H9 (cell line): ENCODE measurements around the gene MICA. TPM values are rescaled to one million over a fixed set of nuclear protein-coding genes. Genes with fewer than 3 reads are reported as not detected.

Experiments
- DNase-seq: peaks from one replicate; pipeline ENCODE4 v3.0.0-alpha.2; 2017
- H2AFZ ChIP-seq: one replicate; pipeline ENCODE4 v1.6.1; 2013; ENCODE audit warnings: mild to moderate bottlenecking, low read length, control low read depth, moderate library complexity
- H2AK5ac ChIP-seq: 2 replicates; pipeline ENCODE4 v1.6.1; 2013; ENCODE audit warnings: low read length, control low read depth, mixed read lengths; ENCODE audit not compliant: insufficient read length
- H2BK120ac ChIP-seq: one replicate; pipeline ENCODE4 v1.6.1; 2013; ENCODE audit warnings: low read depth, mild to moderate bottlenecking, low read length, control low read depth, inconsistent platforms; ENCODE audit not compliant: poor library complexity, severe bottlenecking
- H2BK12ac ChIP-seq: 2 replicates; pipeline ENCODE4 v1.6.1; 2013; ENCODE audit warnings: low read length, control low read depth, mixed read lengths, low read depth; ENCODE audit not compliant: insufficient read length
- H2BK15ac ChIP-seq: 2 replicates; pipeline ENCODE4 v1.6.1; 2013; ENCODE audit warnings: low read depth, low read length, control low read depth
- H2BK20ac ChIP-seq: one replicate; pipeline ENCODE4 v1.6.1; 2013; ENCODE audit warnings: low read depth, mild to moderate bottlenecking, low read length, control low read depth, inconsistent platforms; ENCODE audit not compliant: poor library complexity, severe bottlenecking
- H2BK5ac ChIP-seq: 2 replicates; pipeline ENCODE4 v1.6.1; 2013; ENCODE audit warnings: low read length, control low read depth, mixed read lengths; ENCODE audit not compliant: insufficient read length
- H3K14ac ChIP-seq: 2 replicates; pipeline ENCODE4 v1.6.1; 2013; ENCODE audit warnings: low read length, control low read depth; ENCODE audit not compliant: insufficient read depth
- H3K18ac ChIP-seq: 2 replicates; pipeline ENCODE4 v1.6.1; 2013; ENCODE audit warnings: low read depth, mild to moderate bottlenecking, mixed read lengths, low read length, control low read depth; ENCODE audit not compliant: insufficient read length
- H3K23ac ChIP-seq: 2 replicates; pipeline ENCODE4 v1.6.1; 2013; ENCODE audit warnings: low read length, control low read depth, mixed read lengths, low read depth; ENCODE audit not compliant: insufficient read length
- H3K23me2 ChIP-seq: 2 replicates; pipeline ENCODE4 v1.6.1; 2013; ENCODE audit warnings: low read depth, mild to moderate bottlenecking, mixed read lengths, low read length, control low read depth; ENCODE audit not compliant: insufficient read length, poor library complexity, severe bottlenecking
- H3K27ac ChIP-seq: 2 replicates; pipeline ENCODE4 v1.5.1; 2013; ENCODE audit warnings: low read length, control low read depth, mixed read lengths, low read depth; ENCODE audit not compliant: insufficient read length
- H3K27me3 ChIP-seq: 2 replicates; pipeline ENCODE4 v1.6.1; 2013; ENCODE audit warnings: low read length, control low read depth, inconsistent platforms; ENCODE audit not compliant: insufficient read depth
- H3K4ac ChIP-seq: 2 replicates; pipeline ENCODE4 v1.6.1; 2013; ENCODE audit warnings: low read depth, mild to moderate bottlenecking, control low read depth, inconsistent platforms, low read length, moderate library complexity
- H3K4me1 ChIP-seq: 2 replicates; pipeline ENCODE4 v1.6.1; 2013; ENCODE audit warnings: low read length, control low read depth, inconsistent platforms; ENCODE audit not compliant: insufficient read depth
- H3K4me2 ChIP-seq: 2 replicates; pipeline ENCODE4 v1.6.1; 2013; ENCODE audit warnings: low read length, control low read depth, mixed read lengths; ENCODE audit not compliant: insufficient read length, insufficient read depth
- H3K56ac ChIP-seq: 2 replicates; pipeline ENCODE4 v1.6.1; 2013; ENCODE audit warnings: low read depth, mild to moderate bottlenecking, mixed read lengths, low read length, control low read depth; ENCODE audit not compliant: insufficient read length
- H3K79me1 ChIP-seq: 2 replicates; pipeline ENCODE4 v1.6.1; 2013; ENCODE audit warnings: low read depth, mild to moderate bottlenecking, moderate library complexity, low read length, control low read depth, inconsistent platforms; ENCODE audit not compliant: insufficient read depth, poor library complexity, severe bottlenecking
- H3K79me2 ChIP-seq: 2 replicates; pipeline ENCODE4 v1.6.1; 2013; ENCODE audit warnings: low read length, control low read depth, inconsistent platforms; ENCODE audit not compliant: insufficient read depth
- H3K9ac ChIP-seq: 2 replicates; pipeline ENCODE4 v1.6.1; 2013; ENCODE audit warnings: low read length, control low read depth, mixed read lengths; ENCODE audit not compliant: insufficient read length; ENCODE audit errors: extremely low read depth
- H3K9me3 ChIP-seq: one replicate; pipeline ENCODE4 v1.6.1; 2013; ENCODE audit warnings: low read depth, low read length, inconsistent platforms; ENCODE audit not compliant: control insufficient read depth
- H3T11ph ChIP-seq: one replicate; pipeline ENCODE4 v1.6.1; 2013; ENCODE audit warnings: mild to moderate bottlenecking, low read length, control low read depth, inconsistent platforms
- H4K20me1 ChIP-seq: one replicate; pipeline ENCODE4 v1.6.1; 2013; ENCODE audit not compliant: control insufficient read depth, insufficient read length, insufficient read depth
- H4K5ac ChIP-seq: 2 replicates; pipeline ENCODE4 v1.6.1; 2013; ENCODE audit warnings: low read depth, mild to moderate bottlenecking, mixed read lengths, low read length, control low read depth; ENCODE audit not compliant: insufficient read length
- H4K8ac ChIP-seq: replicated peaks from 2 replicates; pipeline ENCODE4 v1.6.1; 2013; ENCODE audit warnings: low read length, control low read depth, mixed read lengths, low read depth; ENCODE audit not compliant: insufficient read length
- H4K91ac ChIP-seq: 2 replicates; pipeline ENCODE4 v1.6.1; 2013; ENCODE audit warnings: low read depth, mild to moderate bottlenecking, moderate library complexity, mixed read lengths, low read length, control low read depth; ENCODE audit not compliant: insufficient read length
- H3K27ac Mint-ChIP-seq, 3 experiments: 2 replicates in 2 of 3; 3 replicates in 1 of 3; pipeline ENCODE4 v1.8.0; 2020 to 2021; ENCODE audit warnings: mixed read lengths in 3 of 3, mild to moderate bottlenecking in 1 of 3, moderate library complexity in 1 of 3
- H3K27me3 Mint-ChIP-seq: 2 replicates; pipeline ENCODE4 v1.8.0; 2021; ENCODE audit warnings: low read depth, mild to moderate bottlenecking, moderate library complexity, mixed read lengths
- H3K36me3 Mint-ChIP-seq, 3 experiments: 2 replicates in 2 of 3; 3 replicates in 1 of 3; pipeline ENCODE4 v1.8.0; 2020 to 2021; ENCODE audit warnings: low read depth in 3 of 3, mixed read lengths in 3 of 3; ENCODE audit not compliant: insufficient read depth in 1 of 3
- H3K4me1 Mint-ChIP-seq, 2 experiments: 2 replicates each; pipeline ENCODE4 v1.8.0; 2020; ENCODE audit warnings: mixed read lengths in 2 of 2
- H3K4me3 Mint-ChIP-seq, 2 experiments: 2 replicates in 1 of 2; 3 replicates in 1 of 2; pipeline ENCODE4 v1.8.0; 2020 to 2021; ENCODE audit warnings: mild to moderate bottlenecking in 2 of 2, mixed read lengths in 2 of 2, moderate library complexity in 1 of 2
- H3K9me3 Mint-ChIP-seq, 2 experiments: 2 replicates in 1 of 2; 3 replicates in 1 of 2; pipeline ENCODE4 v1.8.0; 2020; ENCODE audit warnings: mild to moderate bottlenecking in 2 of 2, mixed read lengths in 2 of 2, moderate library complexity in 1 of 2
- CTCF ChIP-seq: fragments of 200-600 bp; sonication (generic); conservative IDR thresholded peaks from 3 replicates; pipeline ENCODE4 v1.8.0; 2021; ENCODE audit warnings: antibody characterized with exemption, mild to moderate bottlenecking
- WGBS: extraction: QIAGEN DNeasy Blood & Tissue Kit; methylation state at CpG from one replicate; pipeline ENCODE4 v1.1.7; 2013; ENCODE audit warnings: missing lambda C conversion rate, low lambda C conversion rate, mixed read lengths; ENCODE audit not compliant: insufficient read length; ENCODE audit errors: extremely low coverage; 5-methylcytosine and 5-hydroxymethylcytosine counted together
- total RNA-seq: library from RNA; stranded (reverse); gene quantifications from 2 replicates; pipeline ENCODE4 v1.2.1, GENCODE V29; 2021

Gene MICA
- total RNA-seq, 1 experiment from 2014 or later = 8.5 TPM

- Histone ChIP-seq H3K9ac (no peak overlapping the region), H3K9me3 (no peaks in the 10 kb centered on the region), H2BK12ac (no peak overlapping the region), H3K23ac (no peak overlapping the region), H2BK120ac (no peak overlapping the region), H3K18ac (no peak overlapping the region), H3K79me2 (no peaks in the 10 kb centered on the region), H3T11ph (no peak overlapping the region), H2AK5ac (no peak overlapping the region), H3K23me2 (no peaks in the 10 kb centered on the region), H2BK20ac (no peak overlapping the region), H3K79me1 (no peaks in the 10 kb centered on the region), H3K4ac (no peak overlapping the region), H3K4me1 (no peaks in the 10 kb centered on the region), H3K27ac (no peak overlapping the region), H3K14ac (no peak overlapping the region), H4K8ac (no peak overlapping the region), H2AFZ (no peak overlapping the region), H4K91ac (no peak overlapping the region), H2BK15ac (no peak overlapping the region), H2BK5ac (no peak overlapping the region), H4K5ac (no peak overlapping the region), H3K27me3 (peaks cover 3% of the 10 kb centered on the region; the same call in 1 of the 2 replicates), H3K4me2 (peak overlapping the region; percentile 30), H4K20me1 (no peaks in the 10 kb centered on the region), H3K56ac (no peak overlapping the region)
- Mint-ChIP-seq H3K27me3 (peaks cover 97% of the 10 kb centered on the region), H3K4me1 (peaks cover 4 to 8% of the 10 kb centered on the region in 2 experiments), H3K36me3 (peaks cover 6 to 18% (median 10%) of the 10 kb centered on the region in 3 experiments), H3K27ac (no peak overlapping the region), H3K9me3 (no peaks in the 10 kb centered on the region), H3K4me3 (peak overlapping the region; percentile 74 to 78; a peak in 4 of 5 replicates)
- no peak for TF ChIP-seq CTCF
- DNase-seq = no peak
- WGBS = no CpG with 5 or more reads among the region's 5 CpGs
These were observed 47.8 kb upstream of the MICA start for GRCh38 chr6:31355583-31355948.
